ENCODE results near the gene NCOA6.

Gene NCOA6

DNA sequence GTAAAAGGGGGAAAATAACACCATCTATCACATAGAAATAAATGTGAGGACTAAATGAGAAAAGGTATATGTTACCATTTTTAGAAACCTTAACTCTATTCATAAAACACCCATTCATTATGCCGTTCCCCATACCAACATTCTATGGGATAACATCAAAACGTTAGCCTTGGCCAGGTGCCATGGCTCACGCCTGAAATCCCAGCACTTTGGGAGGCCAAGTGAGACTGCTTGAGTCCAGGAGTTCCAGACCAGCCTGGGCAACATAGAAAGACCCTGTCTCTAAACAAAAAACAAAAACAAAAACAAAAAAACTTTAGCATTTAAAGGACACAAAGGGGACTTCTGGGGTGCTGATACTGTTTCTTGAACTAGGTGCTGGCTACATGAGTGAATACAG is 149.9 kb downstream of the NCOA6 start:
- peak overlapping the region; percentile 94 for H3K4me3 ChIP-seq (ENCODE audit: low read length)
- no peaks in the 10 kb centered on the region for H3K9me2 ChIP-seq (replicated peaks; ENCODE audit: control insufficient read depth, low read length)
- peaks cover 18% of the 10 kb centered on the region for H3K4me1 ChIP-seq (ENCODE audit: control insufficient read depth, low read length)
- peak overlapping the region; percentile 91 for H3K4me2 ChIP-seq (ENCODE audit: low read length)
- H3K27me3 ChIP-seq (ENCODE audit: control insufficient read depth, low read length), result no peaks in the 10 kb centered on the region
- H3F3A ChIP-seq (ENCODE audit: control insufficient read depth, insufficient read depth), result peaks cover 15% of the 10 kb centered on the region
- H3K9me3 ChIP-seq (ENCODE audit: control insufficient read depth, insufficient read depth, low read length), result no peaks in the 10 kb centered on the region
- no peak overlapping the region for H3K27ac ChIP-seq (ENCODE audit: low read depth, low read length)
- no peaks in the 10 kb centered on the region for H3K36me3 ChIP-seq (ENCODE audit: control insufficient read depth, low read length)
- no peak for TF ChIP-seq EZH2phosphoT487 (IDR thresholded peaks at IDR 0.05; ENCODE audit: borderline replicate concordance, low read length)
- TF ChIP-seq, protein P1, sequence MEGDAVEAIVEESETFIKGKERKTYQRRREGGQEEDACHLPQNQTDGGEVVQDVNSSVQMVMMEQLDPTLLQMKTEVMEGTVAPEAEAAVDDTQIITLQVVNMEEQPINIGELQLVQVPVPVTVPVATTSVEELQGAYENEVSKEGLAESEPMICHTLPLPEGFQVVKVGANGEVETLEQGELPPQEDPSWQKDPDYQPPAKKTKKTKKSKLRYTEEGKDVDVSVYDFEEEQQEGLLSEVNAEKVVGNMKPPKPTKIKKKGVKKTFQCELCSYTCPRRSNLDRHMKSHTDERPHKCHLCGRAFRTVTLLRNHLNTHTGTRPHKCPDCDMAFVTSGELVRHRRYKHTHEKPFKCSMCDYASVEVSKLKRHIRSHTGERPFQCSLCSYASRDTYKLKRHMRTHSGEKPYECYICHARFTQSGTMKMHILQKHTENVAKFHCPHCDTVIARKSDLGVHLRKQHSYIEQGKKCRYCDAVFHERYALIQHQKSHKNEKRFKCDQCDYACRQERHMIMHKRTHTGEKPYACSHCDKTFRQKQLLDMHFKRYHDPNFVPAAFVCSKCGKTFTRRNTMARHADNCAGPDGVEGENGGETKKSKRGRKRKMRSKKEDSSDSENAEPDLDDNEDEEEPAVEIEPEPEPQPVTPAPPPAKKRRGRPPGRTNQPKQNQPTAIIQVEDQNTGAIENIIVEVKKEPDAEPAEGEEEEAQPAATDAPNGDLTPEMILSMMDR (IDR thresholded peaks at IDR 0.05; ENCODE audit: low read depth, low read length, poor library complexity, severe bottlenecking), result no peak
- H4K20me1 ChIP-seq (ENCODE audit: control insufficient read depth, insufficient read depth, low read depth, low read length), result no peaks in the 10 kb centered on the region
- peaks cover 39% of the 10 kb centered on the region for H3K79me2 ChIP-seq (ENCODE audit: control insufficient read depth, low read length)

DNA sequence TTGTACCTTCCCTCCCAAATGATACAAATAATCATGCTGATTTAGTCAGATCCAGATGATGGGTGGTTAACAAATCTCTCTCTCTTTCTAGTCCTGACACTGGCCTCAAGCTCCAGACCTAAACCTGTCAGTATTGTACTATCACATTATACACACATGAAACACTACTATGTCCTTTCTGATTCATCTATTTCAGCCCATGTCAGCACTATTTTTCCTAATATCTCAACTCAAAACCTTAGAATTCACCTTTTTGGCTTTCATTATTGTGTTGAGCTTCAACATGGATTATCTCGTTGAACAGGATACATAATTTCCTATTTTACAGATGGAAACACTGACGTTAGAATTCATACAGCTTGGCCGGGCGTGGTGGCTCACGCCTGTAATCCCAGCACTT is 152.0 kb downstream of the NCOA6 start:
- Histone ChIP-seq H3F3A (ENCODE audit: control insufficient read depth, insufficient read depth) (peaks cover 4% of the 10 kb centered on the region), H3K27ac (ENCODE audit: low read depth, low read length) (no peak overlapping the region), H3K36me3 (ENCODE audit: control insufficient read depth, low read length) (no peaks in the 10 kb centered on the region), H3K4me1 (ENCODE audit: control insufficient read depth, low read length) (peaks cover 16% of the 10 kb centered on the region), H3K27me3 (ENCODE audit: control insufficient read depth, low read length) (no peaks in the 10 kb centered on the region), H3K9me2 (replicated peaks; ENCODE audit: control insufficient read depth, low read length) (no peaks in the 10 kb centered on the region), H3K4me3 (ENCODE audit: low read length) (no peak overlapping the region), H4K20me1 (ENCODE audit: control insufficient read depth, insufficient read depth, low read depth, low read length) (no peaks in the 10 kb centered on the region), H3K4me2 (ENCODE audit: low read length) (no peak overlapping the region), H3K79me2 (ENCODE audit: control insufficient read depth, low read length) (peaks cover 42% of the 10 kb centered on the region), H3K9me3 (ENCODE audit: control insufficient read depth, insufficient read depth, low read length) (no peaks in the 10 kb centered on the region)
- TF ChIP-seq EZH2phosphoT487 (IDR thresholded peaks at IDR 0.05; ENCODE audit: borderline replicate concordance, low read length), result no peak
- TF ChIP-seq, protein P1 (IDR thresholded peaks at IDR 0.05; ENCODE audit: low read depth, low read length, poor library complexity, severe bottlenecking), result no peak

DNA sequence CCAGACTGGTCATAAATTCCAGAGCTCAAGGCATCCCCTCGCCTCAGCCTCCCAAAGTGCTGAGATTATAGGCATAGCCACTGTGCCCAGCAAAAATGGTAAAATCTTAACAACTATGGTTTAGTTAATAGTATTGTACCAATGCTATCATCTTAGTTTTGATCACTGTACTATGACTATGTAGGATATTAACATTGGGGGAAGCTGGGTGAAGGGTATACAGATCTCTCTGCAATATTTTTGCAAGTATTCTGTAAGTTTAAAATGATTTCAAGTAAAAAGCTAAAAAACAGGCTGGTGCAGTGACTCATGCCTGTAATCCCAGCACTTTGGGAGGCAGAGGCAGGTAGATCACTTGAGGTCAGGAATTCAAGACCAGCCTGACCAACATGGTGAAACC is 156.4 kb downstream of the NCOA6 start:
- TF ChIP-seq, protein P1 (IDR thresholded peaks at IDR 0.05; ENCODE audit: low read depth, low read length, poor library complexity, severe bottlenecking), result no peak
- no peak for TF ChIP-seq EZH2phosphoT487 (IDR thresholded peaks at IDR 0.05; ENCODE audit: borderline replicate concordance, low read length)
- Histone ChIP-seq H3K4me2 (ENCODE audit: low read length) (no peak overlapping the region), H3K79me2 (ENCODE audit: control insufficient read depth, low read length) (peaks cover 33% of the 10 kb centered on the region), H3K9me3 (ENCODE audit: control insufficient read depth, insufficient read depth, low read length) (no peaks in the 10 kb centered on the region), H3K4me3 (ENCODE audit: low read length) (no peak overlapping the region), H3K27ac (ENCODE audit: low read depth, low read length) (no peak overlapping the region), H3K4me1 (ENCODE audit: control insufficient read depth, low read length) (no peaks in the 10 kb centered on the region), H3K9me2 (replicated peaks; ENCODE audit: control insufficient read depth, low read length) (no peaks in the 10 kb centered on the region), H4K20me1 (ENCODE audit: control insufficient read depth, insufficient read depth, low read depth, low read length) (no peaks in the 10 kb centered on the region), H3K36me3 (ENCODE audit: control insufficient read depth, low read length) (no peaks in the 10 kb centered on the region), H3K27me3 (ENCODE audit: control insufficient read depth, low read length) (no peaks in the 10 kb centered on the region), H3F3A (ENCODE audit: control insufficient read depth, insufficient read depth) (no peaks in the 10 kb centered on the region)

Measured in DOHH2 (cell line).